Measurements from ENCODE around the gene LENG1.

The LENG1 gene

DNA sequence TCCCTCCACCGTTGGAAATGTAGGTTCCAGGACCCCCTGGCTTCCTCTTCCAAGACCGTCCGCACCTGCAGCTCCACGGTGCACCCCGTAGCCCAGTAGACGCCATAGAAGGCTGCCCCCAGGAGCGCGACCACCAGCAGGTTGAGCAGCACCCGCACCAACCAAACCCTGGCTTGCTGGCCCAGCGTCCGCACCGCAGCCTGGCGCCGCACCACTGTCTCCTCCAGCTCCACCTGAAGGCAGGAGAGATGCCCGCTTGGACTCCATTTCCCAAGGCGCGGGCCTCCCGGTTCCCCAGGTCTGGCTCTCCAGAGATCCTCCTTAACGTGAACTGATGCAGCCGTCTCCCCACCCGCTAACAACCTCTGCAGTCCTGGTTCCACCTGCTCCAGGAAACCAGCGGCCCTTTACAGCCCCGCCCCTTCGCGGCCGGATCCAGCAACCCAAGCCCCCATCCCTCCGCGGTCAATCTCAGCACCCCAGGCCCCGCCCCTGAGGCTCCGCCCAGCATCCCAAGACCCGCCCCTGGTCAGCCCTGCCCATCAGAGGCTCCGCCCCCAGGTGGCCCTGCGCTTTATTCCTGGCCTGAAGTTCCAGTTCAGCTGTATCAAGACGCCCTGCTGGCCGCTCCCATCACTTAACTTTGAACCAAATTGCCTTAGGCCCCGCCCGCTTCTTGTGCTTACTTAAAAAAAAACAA is 5.0 kb upstream of the LENG1 start:
- Histone ChIP-seq H3K36me3 (ENCODE audit: insufficient read depth, low read length) (no peaks in the 10 kb centered on the region), H3K27ac (ENCODE audit: low read length) (no peak overlapping the region), H3K9ac (ENCODE audit: low read depth, low read length) (no peak overlapping the region), H3K4me1 (ENCODE audit: insufficient read depth, low read length) (peaks cover 43% of the 10 kb centered on the region), H3K4me2 (ENCODE audit: insufficient read depth, low read length) (no peak overlapping the region), H3K27me3 (ENCODE audit: insufficient read depth, low read length, poor library complexity) (no peaks in the 10 kb centered on the region), H4K20me1 (ENCODE audit: insufficient read depth, low read length) (peaks cover 5% of the 10 kb centered on the region), H3K9me3 (ENCODE audit: insufficient read depth, low read length, severe bottlenecking) (no peaks in the 10 kb centered on the region), H2AFZ (ENCODE audit: low read depth, low read length) (no peak overlapping the region), H3K4me3 (ENCODE audit: low read depth in 1 of 2, low read length in 2 of 2) (no peak overlapping the region), H3K79me2 (ENCODE audit: insufficient read depth, low read length) (peaks cover 18% of the 10 kb centered on the region)
- TF ChIP-seq, protein P1, sequence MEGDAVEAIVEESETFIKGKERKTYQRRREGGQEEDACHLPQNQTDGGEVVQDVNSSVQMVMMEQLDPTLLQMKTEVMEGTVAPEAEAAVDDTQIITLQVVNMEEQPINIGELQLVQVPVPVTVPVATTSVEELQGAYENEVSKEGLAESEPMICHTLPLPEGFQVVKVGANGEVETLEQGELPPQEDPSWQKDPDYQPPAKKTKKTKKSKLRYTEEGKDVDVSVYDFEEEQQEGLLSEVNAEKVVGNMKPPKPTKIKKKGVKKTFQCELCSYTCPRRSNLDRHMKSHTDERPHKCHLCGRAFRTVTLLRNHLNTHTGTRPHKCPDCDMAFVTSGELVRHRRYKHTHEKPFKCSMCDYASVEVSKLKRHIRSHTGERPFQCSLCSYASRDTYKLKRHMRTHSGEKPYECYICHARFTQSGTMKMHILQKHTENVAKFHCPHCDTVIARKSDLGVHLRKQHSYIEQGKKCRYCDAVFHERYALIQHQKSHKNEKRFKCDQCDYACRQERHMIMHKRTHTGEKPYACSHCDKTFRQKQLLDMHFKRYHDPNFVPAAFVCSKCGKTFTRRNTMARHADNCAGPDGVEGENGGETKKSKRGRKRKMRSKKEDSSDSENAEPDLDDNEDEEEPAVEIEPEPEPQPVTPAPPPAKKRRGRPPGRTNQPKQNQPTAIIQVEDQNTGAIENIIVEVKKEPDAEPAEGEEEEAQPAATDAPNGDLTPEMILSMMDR (IDR thresholded peaks at IDR 0.05; ENCODE audit: borderline replicate concordance, extremely low read depth, low read length, poor library complexity, severe bottlenecking), result no peak
- no peak for TF ChIP-seq EZH2 (IDR thresholded peaks at IDR 0.05; ENCODE audit: borderline replicate concordance, low read depth, low read length, severe bottlenecking)
- ATAC-seq (ENCODE audit: insufficient read depth, low read depth), result no peak
- no peak for DNase-seq

DNA sequence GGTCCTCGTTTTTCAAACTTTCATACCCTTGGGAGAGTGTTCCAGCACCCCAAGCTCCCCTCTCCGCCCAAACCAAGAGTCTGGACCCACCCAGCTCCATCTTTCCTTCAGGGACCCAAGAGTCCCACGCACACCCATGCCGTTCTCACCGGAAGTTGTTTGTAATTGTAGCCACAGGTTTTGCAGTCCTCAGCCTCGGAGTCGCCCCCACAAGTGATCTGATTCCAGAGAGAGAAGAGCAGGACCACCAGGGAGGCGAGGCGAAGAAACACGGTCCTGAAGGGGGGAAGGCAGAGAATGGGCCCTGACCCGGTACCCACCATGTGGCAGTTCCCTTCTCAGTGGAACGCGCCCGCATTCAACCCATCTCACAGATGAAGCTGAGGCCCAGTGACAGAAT is 3.4 kb upstream of the LENG1 start:
- Histone ChIP-seq H3K9me3 (ENCODE audit: insufficient read depth, low read length, severe bottlenecking) (no peaks in the 10 kb centered on the region), H3K4me3 (ENCODE audit: low read depth in 1 of 2, low read length in 2 of 2) (peak overlapping the region; percentile 23 to 88; a peak in 3 of 4 replicates), H3K36me3 (ENCODE audit: insufficient read depth, low read length) (peaks cover 6% of the 10 kb centered on the region), H3K4me1 (ENCODE audit: insufficient read depth, low read length) (peaks cover 51% of the 10 kb centered on the region), H4K20me1 (ENCODE audit: insufficient read depth, low read length) (peaks cover 18% of the 10 kb centered on the region), H3K9ac (ENCODE audit: low read depth, low read length) (peak overlapping the region; percentile 59), H3K27ac (ENCODE audit: low read length) (peak overlapping the region; percentile 82), H3K79me2 (ENCODE audit: insufficient read depth, low read length) (peaks cover 32% of the 10 kb centered on the region), H2AFZ (ENCODE audit: low read depth, low read length) (peak overlapping the region; percentile 90), H3K27me3 (ENCODE audit: insufficient read depth, low read length, poor library complexity) (no peaks in the 10 kb centered on the region), H3K4me2 (ENCODE audit: insufficient read depth, low read length) (peak overlapping the region; percentile 100)
- DNase-seq, result peak; percentile 33
- TF ChIP-seq EZH2 (IDR thresholded peaks at IDR 0.05; ENCODE audit: borderline replicate concordance, low read depth, low read length, severe bottlenecking), result no peak
- TF ChIP-seq, protein P1 (IDR thresholded peaks at IDR 0.05; ENCODE audit: borderline replicate concordance, extremely low read depth, low read length, poor library complexity, severe bottlenecking), result no peak
- ATAC-seq (ENCODE audit: insufficient read depth, low read depth), result no peak

DNA sequence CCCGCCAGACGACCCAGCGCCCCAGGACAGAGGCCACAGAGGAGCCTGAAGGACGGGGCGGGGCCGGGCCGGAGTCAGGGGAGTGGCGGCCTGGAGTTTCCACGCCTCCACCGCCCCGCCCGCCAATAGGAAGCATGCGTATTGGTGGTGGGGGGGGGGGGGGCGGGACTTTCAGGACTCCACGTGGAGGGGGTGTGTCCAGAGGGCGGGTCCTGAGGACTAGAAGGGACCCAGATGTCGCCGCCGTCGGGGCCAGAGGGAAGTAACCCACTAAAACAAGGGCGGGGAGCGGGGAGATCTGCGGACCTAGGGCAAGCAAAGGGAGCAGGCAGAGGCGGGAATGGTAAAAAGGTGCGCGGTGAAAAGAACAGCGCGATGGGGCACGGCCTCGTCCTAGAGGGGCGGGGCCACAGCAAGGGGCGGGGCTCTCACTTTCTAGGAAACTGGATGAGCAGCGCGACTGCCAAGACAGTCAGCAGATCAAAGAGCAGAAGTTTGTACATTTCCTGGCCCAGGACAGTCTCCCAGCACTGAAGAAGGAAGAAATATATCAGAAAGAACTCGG is 2.8 kb upstream of the LENG1 start:
- DNase-seq (peak; percentile 88), ATAC-seq (ENCODE audit: insufficient read depth, low read depth) (peak; percentile 29)
- peaks cover 35% of the 10 kb centered on the region for H3K79me2 ChIP-seq (ENCODE audit: insufficient read depth, low read length)
- H3K36me3 ChIP-seq (ENCODE audit: insufficient read depth, low read length), result peaks cover 12% of the 10 kb centered on the region
- H3K9ac ChIP-seq (ENCODE audit: low read depth, low read length), result peak overlapping the region; percentile 59
- peak overlapping the region; percentile 90 for H2AFZ ChIP-seq (ENCODE audit: low read depth, low read length)
- no peaks in the 10 kb centered on the region for H3K27me3 ChIP-seq (ENCODE audit: insufficient read depth, low read length, poor library complexity)
- no peaks in the 10 kb centered on the region for H3K9me3 ChIP-seq (ENCODE audit: insufficient read depth, low read length, severe bottlenecking)
- peak overlapping the region; percentile 82 for H3K27ac ChIP-seq (ENCODE audit: low read length)
- H3K4me3 ChIP-seq (ENCODE audit: low read depth in 1 of 2, low read length in 2 of 2), result peak overlapping the region; percentile 23 to 88; a peak in 3 of 4 replicates
- no peak for TF ChIP-seq EZH2 (IDR thresholded peaks at IDR 0.05; ENCODE audit: borderline replicate concordance, low read depth, low read length, severe bottlenecking)
- TF ChIP-seq, protein P1 (IDR thresholded peaks at IDR 0.05; ENCODE audit: borderline replicate concordance, extremely low read depth, low read length, poor library complexity, severe bottlenecking), result no peak
- H3K4me2 ChIP-seq (ENCODE audit: insufficient read depth, low read length), result peak overlapping the region; percentile 100
- peaks cover 57% of the 10 kb centered on the region for H3K4me1 ChIP-seq (ENCODE audit: insufficient read depth, low read length)
- H4K20me1 ChIP-seq (ENCODE audit: insufficient read depth, low read length), result peaks cover 19% of the 10 kb centered on the region

All from DND-41 (cell line).